Keratinocyte (primary cell): Measurements from ENCODE around the gene AOAH.

ENCODE experiments used
- CTCF ChIP-seq, 3 experiments: IDR thresholded peaks in 1 of 3; conservative IDR thresholded peaks in 1 of 3; optimal IDR thresholded peaks in 1 of 3; 2 replicates in 2 of 3; 3 replicates in 1 of 3; pipeline versions ENCODE3 to v1.5.1; 2011; ENCODE audit warnings: low read length in 3 of 3, mild to moderate bottlenecking in 3 of 3, moderate library complexity in 2 of 3, control low read depth in 1 of 3, inconsistent platforms in 1 of 3; ENCODE audit not compliant: insufficient read depth in 2 of 3; ENCODE audit errors: extremely low read depth in 1 of 3
- EZH2 ChIP-seq: IDR thresholded peaks from one replicate; pipeline ENCODE4 v1.6.1; 2012; ENCODE audit warnings: inconsistent platforms, mild to moderate bottlenecking, low read length, moderate library complexity

GRCh38 chr7:36747280-36748016, 23.2 kb upstream of the AOAH start:
- TF ChIP-seq CTCF (optimal IDR thresholded peaks at IDR 0.05 in 1 of 3, IDR thresholded peaks at IDR 0.05 in 1 of 3, conservative IDR thresholded peaks at IDR 0.05 in 1 of 3; ENCODE audit: extremely low read depth in 1 of 3, insufficient read depth in 2 of 3, low read length in 3 of 3): no peak
- no peak for TF ChIP-seq EZH2
